Neuronal stem cell (in vitro differentiated cells): ENCODE data around the gene COX14. TPM values are rescaled to one million over a fixed set of nuclear protein-coding genes. Genes with fewer than 3 reads are reported as not detected.

Source experiments
- DNase-seq: peaks from one replicate; pipeline ENCODE4 v3.0.0-alpha.2; 2013; ENCODE audit warnings: low spot score
- H2AFZ ChIP-seq: one replicate; pipeline ENCODE4 v1.6.1; 2013; ENCODE audit warnings: mild to moderate bottlenecking, low read length, inconsistent platforms
- H2AK5ac ChIP-seq: 2 replicates; pipeline ENCODE4 v1.6.1; 2013; ENCODE audit warnings: low read depth, mild to moderate bottlenecking, inconsistent platforms, low read length, moderate library complexity, mixed read lengths
- H2BK120ac ChIP-seq: 2 replicates; pipeline ENCODE4 v1.6.1; 2013; ENCODE audit warnings: low read depth, mild to moderate bottlenecking, inconsistent platforms, low read length, moderate library complexity, mixed read lengths
- H2BK12ac ChIP-seq: one replicate; pipeline ENCODE4 v1.6.1; 2013; ENCODE audit warnings: low read length, inconsistent platforms
- H2BK15ac ChIP-seq: 2 replicates; pipeline ENCODE4 v1.6.1; 2013; ENCODE audit warnings: mild to moderate bottlenecking, low read length, inconsistent platforms, mixed read lengths
- H2BK5ac ChIP-seq: one replicate; pipeline ENCODE4 v1.6.1; 2013; ENCODE audit warnings: inconsistent platforms, mild to moderate bottlenecking, low read length, moderate library complexity
- H3K14ac ChIP-seq: one replicate; pipeline ENCODE4 v1.6.1; 2013; ENCODE audit warnings: low read length, inconsistent platforms
- H3K18ac ChIP-seq: 2 replicates; pipeline ENCODE4 v1.6.1; 2013; ENCODE audit warnings: low read length, inconsistent platforms
- H3K23ac ChIP-seq: 2 replicates; pipeline ENCODE4 v1.6.1; 2013; ENCODE audit warnings: low read depth, mild to moderate bottlenecking, mixed read lengths, low read length, inconsistent platforms; ENCODE audit not compliant: poor library complexity
- H3K27ac ChIP-seq: replicated peaks from 3 replicates; pipeline ENCODE4 v1.5.1; 2013; ENCODE audit warnings: low read length, inconsistent platforms
- H3K27me3 ChIP-seq, 3 experiments: 2 replicates each; pipeline ENCODE4 v1.6.1; 2013; ENCODE audit warnings: low read length in 3 of 3, mild to moderate bottlenecking in 2 of 3, inconsistent platforms in 1 of 3, low read depth in 1 of 3, mixed read lengths in 1 of 3, moderate library complexity in 1 of 3; ENCODE audit not compliant: control insufficient read depth in 3 of 3, insufficient read depth in 3 of 3
- H3K36me3 ChIP-seq, 2 donors: replicated peaks in 1 of 2; 2 replicates each; pipeline ENCODE4 v1.6.1; 2013; ENCODE audit warnings: low read length in 2 of 2; ENCODE audit not compliant: control insufficient read depth in 2 of 2, insufficient read depth in 2 of 2
- H3K4ac ChIP-seq: 2 replicates; pipeline ENCODE4 v1.6.1; 2013; ENCODE audit warnings: inconsistent platforms, mild to moderate bottlenecking, low read length, moderate library complexity
- H3K4me1 ChIP-seq, 2 donors: 1 replicate in 1 of 2; 2 replicates in 1 of 2; pipeline ENCODE4 v1.6.1; 2013; ENCODE audit warnings: low read length in 2 of 2, low read depth in 1 of 2; ENCODE audit not compliant: control insufficient read depth in 2 of 2, insufficient read depth in 1 of 2
- H3K4me2 ChIP-seq: one replicate; pipeline ENCODE4 v1.6.1; 2013; ENCODE audit warnings: mild to moderate bottlenecking, low read length, inconsistent platforms; ENCODE audit not compliant: insufficient read depth, poor library complexity, severe bottlenecking
- H3K4me3 ChIP-seq, 2 donors: 2 replicates each; pipeline ENCODE4 v1.5.1; 2013; ENCODE audit warnings: low read length in 2 of 2, mild to moderate bottlenecking in 2 of 2, inconsistent platforms in 1 of 2, moderate library complexity in 1 of 2
- H3K79me1 ChIP-seq: one replicate; pipeline ENCODE4 v1.6.1; 2013; ENCODE audit warnings: low read depth, mild to moderate bottlenecking, inconsistent platforms, low read length, moderate library complexity
- H3K9ac ChIP-seq: one replicate; pipeline ENCODE4 v1.6.1; 2013; ENCODE audit warnings: mild to moderate bottlenecking, low read depth, low read length, inconsistent platforms; ENCODE audit not compliant: poor library complexity
- H3K9me3 ChIP-seq, 2 donors: replicated peaks in 1 of 2; 2 replicates each; pipeline versions ENCODE3 to v1.6.1; 2013; ENCODE audit warnings: low read length in 2 of 2, mild to moderate bottlenecking in 2 of 2, inconsistent platforms in 1 of 2, low read depth in 1 of 2, mixed read lengths in 1 of 2, moderate library complexity in 1 of 2; ENCODE audit not compliant: control insufficient read depth in 2 of 2, insufficient read depth in 1 of 2
- H4K8ac ChIP-seq: one replicate; pipeline ENCODE4 v1.6.1; 2013; ENCODE audit warnings: low read depth, mild to moderate bottlenecking, inconsistent platforms, low read length, moderate library complexity
- H4K91ac ChIP-seq: one replicate; pipeline ENCODE4 v1.6.1; 2013; ENCODE audit warnings: low read length, low read depth, mild to moderate bottlenecking, inconsistent platforms; ENCODE audit not compliant: poor library complexity
- WGBS, 2 donors: extraction: QIAGEN DNeasy Blood & Tissue Kit; methylation state at CpG; one replicate each; pipeline ENCODE4 v1.1.7; 2013; ENCODE audit warnings: missing lambda C conversion rate in 2 of 2, mixed read lengths in 1 of 2; ENCODE audit not compliant: insufficient read length in 2 of 2, insufficient replicate concordance in 1 of 2; ENCODE audit errors: extremely low coverage in 2 of 2; 5-methylcytosine and 5-hydroxymethylcytosine counted together
- polyA plus RNA-seq, 2 experiments: library from polyadenylated mRNA; stranded (reverse); fragments of 200-250 nt; gene quantifications; one replicate each; pipeline ENCODE4 v1.2.3, GENCODE V29; 2013

COX14 gene
- 49.2 TPM for polyA plus RNA-seq (2013, experiment 1 of 2)
- polyA plus RNA-seq (2013, experiment 2 of 2): 48.1 TPM

- H3K9me3 ChIP-seq: no peaks in the 10 kb centered on the region
- H3K36me3 ChIP-seq: peaks cover 0 to 5% of the 10 kb centered on the region in 2 donors
- H3K18ac ChIP-seq: peak within 1 kb of the TSS; percentile 92
- H3K23ac ChIP-seq: peak within 1 kb of the TSS; percentile 99
- H2AK5ac ChIP-seq: peak within 1 kb of the TSS; percentile 57
- peaks cover 18 to 22% of the 10 kb centered on the region in 2 donors for H3K4me1 ChIP-seq
- peak within 1 kb of the TSS; percentile 78 to 97 for H3K4me3 ChIP-seq
- H3K14ac ChIP-seq: peak within 1 kb of the TSS; percentile 10
- peak within 1 kb of the TSS; percentile 98 for H3K9ac ChIP-seq
- peak within 1 kb of the TSS; percentile 11 for H4K91ac ChIP-seq
- H2BK120ac ChIP-seq: no peak within 1 kb of the TSS
- H3K27ac ChIP-seq: peak within 1 kb of the TSS; percentile 82
- peaks cover 7% of the 10 kb centered on the region for H3K79me1 ChIP-seq
- no peak within 1 kb of the TSS for H2BK12ac ChIP-seq
- H2AFZ ChIP-seq: peak within 1 kb of the TSS; percentile 97
- peak within 1 kb of the TSS; percentile 83 for H2BK5ac ChIP-seq
- peak; percentile 100 for DNase-seq
- peak within 1 kb of the TSS; percentile 76 for H4K8ac ChIP-seq
- WGBS, 2 donors: no CpG with 5 or more reads among the region's 59 CpGs
- no peaks in the 10 kb centered on the region for H3K27me3 ChIP-seq
- H2BK15ac ChIP-seq: peak within 1 kb of the TSS; percentile 12
- H3K4ac ChIP-seq: peak within 1 kb of the TSS; percentile 24
- peak within 1 kb of the TSS; percentile 90 for H3K4me2 ChIP-seq
These were observed at the start of gene COX14 for GRCh38 chr12:50111693-50112455. Gene COX14, plus strand, starts transcription at chr12:50112236. Its CDS starts 7,808 bp downstream, at chr12:50120044.

- H3K14ac ChIP-seq: no peak overlapping the region
These were observed 49.1 kb upstream of the COX14 start for GRCh38 chr12:50062728-50063460.

GRCh38 chr12:50065726-50066310, 46.2 kb upstream of the COX14 start:
- no CpG with 5 or more reads among the region's 3 CpGs for WGBS, 2 donors
- H3K4me1 ChIP-seq: peaks cover 8 to 18% of the 10 kb centered on the region in 2 donors

More at GRCh38 chr12:50062728-50063460, 49.1 kb upstream of the COX14 start:
- Histone ChIP-seq H3K4ac (no peak overlapping the region), H3K9ac (no peak overlapping the region), H2AFZ (no peak overlapping the region), H3K4me3 (no peak overlapping the region), H3K79me1 (no peaks in the 10 kb centered on the region), H2BK120ac (no peak overlapping the region), H3K27me3 (peaks cover 0 to 7% (median 0%) of the 10 kb centered on the region in 3 experiments), H3K23ac (no peak overlapping the region), H2BK15ac (no peak overlapping the region), H3K36me3 (peaks cover 2 to 8% of the 10 kb centered on the region in 2 donors), H4K91ac (no peak overlapping the region), H4K8ac (no peak overlapping the region), H2BK12ac (no peak overlapping the region), H2BK5ac (no peak overlapping the region), H3K4me1 (peaks cover 8 to 14% of the 10 kb centered on the region in 2 donors), H3K9me3 (no peaks in the 10 kb centered on the region), H3K27ac (no peak overlapping the region), H3K18ac (peak overlapping the region; percentile 34), H2AK5ac (peak overlapping the region; percentile 64), H3K4me2 (no peak overlapping the region)
- no peak for DNase-seq
- no CpG with 5 or more reads among the region's 5 CpGs for WGBS, 2 donors

More at GRCh38 chr12:50065726-50066310, 46.2 kb upstream of the COX14 start:
- H3K36me3 ChIP-seq: peaks cover 2 to 5% of the 10 kb centered on the region in 2 donors
- peak overlapping the region; percentile 4 for H2BK120ac ChIP-seq
- no peak overlapping the region for H4K8ac ChIP-seq
- H4K91ac ChIP-seq: peak overlapping the region; percentile 86
- H3K14ac ChIP-seq: no peak overlapping the region
- no peaks in the 10 kb centered on the region for H3K9me3 ChIP-seq
- H3K27me3 ChIP-seq: no peaks in the 10 kb centered on the region
- no peak overlapping the region for H3K4me2 ChIP-seq
- no peak overlapping the region for H3K4ac ChIP-seq
- peak overlapping the region; percentile 94 for H2AK5ac ChIP-seq
- H3K9ac ChIP-seq: no peak overlapping the region
- H3K23ac ChIP-seq: no peak overlapping the region
- H3K4me3 ChIP-seq: no peak overlapping the region
- H2BK5ac ChIP-seq: no peak overlapping the region
- no peak overlapping the region for H3K18ac ChIP-seq
- no peaks in the 10 kb centered on the region for H3K79me1 ChIP-seq
- H2BK12ac ChIP-seq: peak overlapping the region; percentile 12
- H3K27ac ChIP-seq: no peak overlapping the region
- no peak overlapping the region for H2AFZ ChIP-seq
- H2BK15ac ChIP-seq: no peak overlapping the region
- DNase-seq: no peak
